ENCODE measurements around the gene PCDHGB2.
"Not testable (repeated sequence)": the region's sequence is repeated elsewhere in the genome, so short reads cannot be mapped to it uniquely, and the experiment has no call there.

The PCDHGB2 gene

DNA sequence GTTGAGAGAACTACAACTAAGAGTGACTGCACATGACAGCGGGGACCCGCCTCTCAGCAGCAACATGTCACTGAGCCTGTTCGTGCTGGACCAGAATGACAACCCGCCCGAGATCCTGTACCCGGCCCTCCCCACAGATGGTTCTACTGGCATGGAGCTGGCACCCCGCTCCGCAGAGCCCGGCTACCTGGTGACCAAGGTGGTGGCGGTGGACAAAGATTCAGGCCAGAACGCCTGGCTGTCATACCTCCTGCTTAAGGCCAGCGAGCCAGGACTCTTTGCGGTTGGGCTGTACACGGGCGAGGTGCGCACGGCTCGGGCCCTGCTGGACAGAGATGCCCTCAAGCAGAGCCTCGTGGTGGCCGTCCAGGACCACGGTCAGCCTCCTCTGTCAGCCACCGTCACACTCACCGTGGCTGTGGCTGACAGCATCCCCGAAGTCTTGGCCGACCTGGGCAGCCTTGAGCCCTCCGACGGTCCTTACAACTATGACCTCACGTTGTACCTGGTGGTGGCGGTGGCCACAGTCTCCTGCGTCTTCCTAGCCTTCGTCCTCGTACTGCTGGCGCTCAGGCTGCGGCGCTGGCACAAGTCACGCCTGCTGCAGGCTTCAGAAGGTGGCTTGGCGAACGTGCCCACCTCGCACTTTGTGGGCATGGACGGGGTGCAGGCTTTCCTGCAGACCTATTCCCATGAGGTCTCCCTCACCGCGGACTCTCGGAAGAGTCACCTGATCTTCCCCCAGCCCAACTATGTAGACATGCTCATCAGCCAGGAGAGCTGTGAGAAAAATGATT lies 24.9 kb downstream of the PCDHGB2 start:
- DNase-seq (ENCODE audit: low read depth in 2 of 2) = no peak

DNA sequence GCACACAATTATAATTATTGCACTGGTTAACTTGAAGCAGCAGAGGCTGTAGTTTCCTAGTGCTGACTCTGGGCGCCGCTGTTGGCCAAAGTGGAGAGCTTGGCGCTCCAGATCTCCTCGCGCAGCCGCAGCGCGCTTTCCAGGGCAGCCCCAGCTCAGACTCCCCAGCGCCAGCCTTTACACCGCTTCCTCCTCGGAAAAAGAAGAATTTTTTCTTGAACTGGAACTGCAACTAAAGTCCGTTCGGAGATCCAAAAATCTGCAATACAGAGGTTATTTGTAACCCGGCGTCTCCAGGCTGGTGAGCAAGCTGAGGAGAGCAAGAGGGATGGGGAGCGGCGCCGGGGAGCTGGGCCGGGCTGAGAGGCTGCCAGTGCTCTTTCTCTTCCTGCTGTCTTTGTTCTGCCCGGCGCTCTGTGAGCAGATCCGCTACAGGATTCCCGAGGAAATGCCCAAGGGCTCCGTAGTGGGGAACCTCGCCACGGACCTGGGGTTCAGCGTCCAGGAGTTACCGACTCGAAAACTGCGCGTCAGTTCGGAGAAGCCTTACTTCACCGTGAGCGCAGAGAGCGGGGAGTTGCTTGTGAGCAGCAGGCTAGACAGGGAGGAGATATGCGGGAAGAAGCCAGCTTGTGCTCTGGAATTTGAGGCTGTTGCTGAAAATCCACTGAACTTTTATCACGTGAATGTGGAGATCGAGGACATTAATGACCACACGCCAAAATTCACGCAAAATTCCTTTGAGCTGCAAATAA lies 27.9 kb downstream of the PCDHGB2 start, which contains the start of gene PCDHGB4:
PCDHGB4 (plus strand) TSS at position 142 of the 755 bp plus-strand sequence; CDS start at position 329, 187 bp downstream.
- not testable (repeated sequence) for DNase-seq (ENCODE audit: low read depth in 2 of 2)

DNA sequence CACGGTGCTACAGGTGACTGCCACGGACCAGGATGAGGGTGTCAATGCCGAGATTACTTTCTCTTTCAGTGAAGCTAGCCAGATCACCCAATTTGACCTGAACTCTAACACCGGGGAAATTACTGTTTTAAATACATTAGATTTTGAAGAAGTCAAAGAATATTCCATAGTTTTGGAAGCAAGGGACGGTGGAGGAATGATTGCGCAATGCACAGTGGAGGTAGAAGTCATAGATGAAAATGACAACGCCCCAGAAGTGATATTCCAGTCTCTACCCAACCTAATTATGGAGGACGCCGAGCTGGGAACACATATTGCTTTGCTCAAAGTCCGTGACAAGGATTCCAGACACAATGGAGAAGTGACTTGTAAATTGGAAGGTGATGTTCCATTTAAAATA lies 28.9 kb downstream of the PCDHGB2 start:
- DNase-seq (ENCODE audit: low read depth in 2 of 2) = no peak

DNA sequence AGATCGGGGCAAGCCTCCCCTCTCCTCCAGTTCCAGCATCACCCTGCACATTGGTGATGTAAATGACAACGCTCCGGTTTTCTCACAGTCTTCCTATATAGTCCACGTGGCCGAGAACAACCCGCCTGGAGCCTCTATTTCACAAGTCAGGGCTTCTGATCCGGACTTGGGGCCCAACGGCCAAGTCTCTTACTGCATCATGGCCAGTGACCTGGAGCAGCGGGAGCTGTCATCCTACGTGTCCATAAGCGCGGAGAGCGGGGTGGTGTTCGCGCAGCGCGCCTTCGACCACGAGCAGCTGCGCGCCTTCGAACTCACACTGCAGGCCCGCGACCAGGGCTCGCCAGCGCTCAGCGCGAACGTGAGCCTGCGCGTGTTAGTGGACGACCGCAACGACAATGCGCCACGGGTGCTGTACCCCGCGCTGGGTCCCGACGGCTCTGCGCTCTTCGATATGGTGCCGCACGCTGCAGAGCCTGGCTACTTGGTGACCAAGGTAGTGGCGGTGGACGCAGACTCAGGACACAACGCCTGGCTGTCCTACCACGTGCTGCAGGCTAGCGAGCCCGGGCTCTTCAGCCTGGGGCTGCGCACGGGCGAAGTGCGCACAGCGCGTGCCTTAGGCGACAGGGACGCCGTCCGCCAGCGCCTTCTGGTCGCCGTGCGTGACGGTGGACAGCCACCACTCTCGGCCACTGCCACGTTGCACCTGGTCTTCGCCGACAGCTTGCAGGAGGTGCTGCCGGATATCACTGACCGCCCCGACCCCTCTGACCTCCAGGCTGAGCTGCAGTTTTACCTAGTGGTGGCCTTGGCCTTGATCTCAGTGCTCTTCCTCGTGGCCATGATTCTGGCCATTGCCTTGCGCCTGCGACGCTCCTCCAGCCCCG lies 29.6 kb downstream of the PCDHGB2 start:
- no peak for DNase-seq (ENCODE audit: low read depth in 2 of 2)

- DNase-seq (ENCODE audit: low read depth in 2 of 2) = no peak
Measured at GRCh38 chr5:141392429-141393198, 32.8 kb downstream of the PCDHGB2 start, which contains the start of gene PCDHGA8. PCDHGA8 (plus strand) TSS chr5:141392633; CDS start chr5:141392814, 181 bp downstream.

GRCh38 chr5:141393267-141393666 lies 33.5 kb downstream of the PCDHGB2 start:
- no peak for DNase-seq (ENCODE audit: low read depth in 2 of 2)

- not testable (repeated sequence) for DNase-seq (ENCODE audit: low read depth in 2 of 2)
Measured at GRCh38 chr5:141394401-141395187, 34.8 kb downstream of the PCDHGB2 start.

- DNase-seq (ENCODE audit: low read depth in 2 of 2) = not testable (repeated sequence)
Measured at GRCh38 chr5:141397756-141398551, 38.2 kb downstream of the PCDHGB2 start, which contains the start of gene PCDHGB5. PCDHGB5 (plus strand) TSS chr5:141397947; CDS start chr5:141398128, 181 bp downstream.

GRCh38 chr5:141398608-141399007 lies 38.8 kb downstream of the PCDHGB2 start:
- DNase-seq (ENCODE audit: low read depth in 2 of 2) = no peak

DNA sequence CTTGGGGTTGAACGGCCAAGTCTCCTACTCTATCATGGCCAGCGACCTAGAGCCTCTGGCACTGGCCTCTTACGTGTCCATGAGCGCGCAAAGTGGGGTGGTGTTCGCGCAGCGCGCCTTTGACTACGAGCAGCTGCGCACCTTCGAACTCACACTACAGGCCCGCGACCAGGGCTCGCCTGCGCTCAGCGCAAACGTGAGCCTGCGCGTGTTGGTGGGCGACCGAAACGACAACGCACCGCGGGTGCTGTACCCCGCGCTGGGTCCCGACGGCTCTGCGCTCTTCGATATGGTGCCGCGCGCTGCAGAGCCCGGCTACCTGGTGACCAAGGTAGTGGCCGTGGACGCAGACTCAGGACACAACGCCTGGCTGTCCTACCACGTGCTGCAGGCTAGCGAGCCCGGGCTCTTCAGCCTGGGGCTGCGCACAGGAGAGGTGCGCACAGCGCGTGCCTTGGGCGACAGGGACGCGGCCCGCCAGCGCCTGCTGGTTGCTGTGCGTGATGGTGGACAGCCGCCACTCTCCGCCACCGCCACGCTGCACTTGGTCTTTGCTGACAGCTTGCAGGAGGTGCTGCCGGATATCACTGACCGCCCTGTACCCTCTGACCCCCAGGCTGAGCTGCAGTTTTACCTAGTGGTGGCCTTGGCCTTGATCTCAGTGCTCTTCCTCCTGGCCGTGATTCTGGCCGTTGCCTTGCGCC lies 39.9 kb downstream of the PCDHGB2 start:
- DNase-seq (ENCODE audit: low read depth in 2 of 2) = no peak

DNA sequence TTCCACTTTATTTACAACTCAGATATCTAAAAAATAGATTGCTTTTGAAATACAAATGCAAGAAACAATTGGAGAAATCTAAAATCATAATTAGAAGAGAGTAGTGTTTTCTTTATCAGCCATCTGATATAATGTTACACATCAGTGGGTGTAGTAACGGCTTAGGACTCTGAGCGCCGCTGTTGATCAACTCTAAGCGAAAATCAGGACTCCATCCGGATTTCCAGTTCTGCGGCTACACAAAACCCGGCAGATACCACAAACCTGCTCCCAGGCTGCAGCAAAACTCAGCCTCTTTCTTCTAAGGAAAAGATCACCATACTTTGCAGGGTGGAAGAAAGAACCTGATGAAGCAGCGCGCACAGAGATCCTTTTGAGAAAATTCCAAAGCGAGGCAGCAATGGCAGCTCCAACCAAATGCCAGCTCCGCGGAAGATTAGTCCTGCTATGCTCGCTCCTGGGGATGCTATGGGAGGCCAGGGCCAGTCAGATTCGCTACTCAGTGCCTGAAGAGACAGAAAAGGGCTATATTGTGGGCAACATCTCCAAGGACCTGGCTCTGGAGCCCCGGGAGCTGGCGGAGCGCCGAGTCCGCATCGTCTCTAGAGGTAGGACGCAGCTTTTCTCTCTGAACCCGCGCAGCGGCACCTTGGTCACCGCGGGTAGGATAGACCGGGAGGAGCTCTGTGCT lies 42.9 kb downstream of the PCDHGB2 start, which contains the start of gene PCDHGA9:
PCDHGA9 (plus strand) TSS at position 226 of the 691 bp plus-strand sequence; CDS start at position 401, 175 bp downstream.
- DNase-seq (ENCODE audit: low read depth in 2 of 2) = no peak

DNA sequence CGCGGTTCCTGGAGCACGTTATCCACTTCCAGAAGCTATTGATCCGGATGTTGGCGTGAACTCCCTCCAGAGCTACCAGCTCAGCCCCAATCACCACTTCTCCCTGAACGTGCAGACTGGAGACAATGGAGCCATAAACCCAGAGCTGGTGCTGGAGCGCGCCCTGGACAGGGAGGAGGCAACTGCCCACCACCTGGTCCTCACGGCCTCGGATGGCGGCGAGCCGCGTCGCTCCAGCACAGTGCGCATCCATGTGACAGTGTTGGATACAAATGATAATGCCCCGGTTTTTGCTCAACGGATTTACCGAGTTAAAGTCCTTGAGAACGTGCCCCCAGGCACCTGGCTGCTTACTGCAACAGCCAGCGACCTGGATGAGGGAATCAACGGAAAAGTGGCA lies 43.6 kb downstream of the PCDHGB2 start:
- no peak for DNase-seq (ENCODE audit: low read depth in 2 of 2)

DNA sequence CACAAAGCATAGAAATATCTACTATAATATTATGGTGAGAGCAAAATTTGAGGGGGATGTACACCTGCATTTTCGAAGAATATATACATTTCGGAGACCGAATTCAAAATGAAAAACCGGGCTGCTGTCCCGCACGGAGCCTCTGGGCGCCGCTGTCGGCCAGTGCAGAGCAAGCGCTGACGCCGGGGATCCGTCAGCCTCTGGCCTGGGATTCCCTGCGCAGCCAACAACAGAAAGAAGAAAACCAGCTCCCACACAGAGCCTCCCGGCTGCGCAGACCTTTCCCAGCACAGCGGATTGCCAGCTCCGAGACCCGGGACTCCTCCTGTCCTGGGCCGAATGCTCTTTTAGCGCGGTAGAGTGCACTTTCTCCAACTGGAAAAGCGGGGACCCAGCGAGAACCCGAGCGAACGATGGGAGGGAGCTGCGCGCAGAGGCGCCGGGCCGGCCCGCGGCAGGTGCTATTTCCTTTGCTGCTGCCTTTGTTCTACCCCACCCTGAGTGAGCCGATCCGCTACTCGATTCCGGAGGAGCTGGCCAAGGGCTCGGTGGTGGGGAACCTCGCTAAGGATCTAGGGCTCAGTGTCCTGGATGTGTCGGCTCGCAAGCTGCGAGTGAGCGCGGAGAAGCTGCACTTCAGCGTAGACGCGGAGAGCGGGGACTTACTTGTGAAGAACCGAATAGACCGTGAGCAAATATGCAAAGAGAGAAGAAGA lies 48.2 kb downstream of the PCDHGB2 start, which contains the start of gene PCDHGB6:
PCDHGB6 (plus strand) TSS at position 232 of the 716 bp plus-strand sequence; CDS start at position 414, 182 bp downstream.
- DNase-seq (ENCODE audit: low read depth in 2 of 2) = not testable (repeated sequence)

- DNase-seq (ENCODE audit: low read depth in 2 of 2) = no peak
Measured at GRCh38 chr5:141409598-141410306, 50.0 kb downstream of the PCDHGB2 start.

DNA sequence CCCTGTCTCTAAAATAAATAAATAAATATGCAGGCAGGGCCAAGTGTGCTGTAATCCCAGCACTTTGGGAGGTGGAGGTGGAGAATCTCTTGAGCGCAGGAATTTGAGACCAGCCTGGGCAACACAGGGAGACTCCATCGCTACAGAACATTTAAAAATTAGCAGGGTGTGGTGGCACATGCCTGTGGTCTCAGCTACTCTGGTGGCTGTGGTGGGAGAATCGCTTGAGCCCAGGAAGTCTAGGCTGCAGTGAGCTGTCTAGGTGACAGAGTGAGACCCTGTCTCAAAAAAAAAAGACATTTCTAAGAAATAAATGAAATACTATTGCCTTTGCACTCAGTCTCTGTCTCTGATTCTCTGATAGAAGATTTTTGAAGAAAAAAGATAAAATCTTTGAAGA lies 51.8 kb downstream of the PCDHGB2 start:
- DNase-seq (ENCODE audit: low read depth in 2 of 2) = no peak
